GM23338 (cell line): ENCODE measurements around the gene HSPH1. TPM values are rescaled to one million over a fixed set of nuclear protein-coding genes. Genes with fewer than 3 reads are reported as not detected.

ENCODE experiments used
- ATAC-seq: fragments of 200-7000 bp; cut with Tn5 transposase; 3 replicates; pipeline ENCODE4 v1.9.1; 2020
- DNase-seq: peaks from one replicate; pipeline ENCODE4 v3.0.0-alpha.2; 2015; ENCODE audit warnings: low spot score
- H2AFZ ChIP-seq: fragments of 200-600 bp; sonication (generic); 2 replicates; pipeline ENCODE4 v1.8.0; 2016; ENCODE audit warnings: antibody characterized with exemption, mild to moderate bottlenecking, moderate library complexity
- H3F3A ChIP-seq: fragments of 200-600 bp; sonication (generic); replicated peaks from 2 replicates; pipeline ENCODE4 v1.8.0; 2017; ENCODE audit warnings: antibody characterized with exemption, mixed run types, low read depth
- H3K27ac ChIP-seq: fragments of 200-600 bp; sonication (generic); 2 replicates; pipeline ENCODE4 v1.6.1; 2016; ENCODE audit warnings: low read depth
- H3K27me3 ChIP-seq: fragments of 200-600 bp; sonication (generic); 2 replicates; pipeline ENCODE4 v1.8.0; 2016; ENCODE audit warnings: mild to moderate bottlenecking, mixed run types, moderate library complexity; ENCODE audit not compliant: insufficient read depth
- H3K36me3 ChIP-seq: fragments of 200-600 bp; sonication (generic); 2 replicates; pipeline ENCODE4 v1.8.0; 2016; ENCODE audit warnings: mild to moderate bottlenecking; ENCODE audit not compliant: insufficient read depth
- H3K4me1 ChIP-seq: fragments of 200-600 bp; sonication (generic); 2 replicates; pipeline ENCODE4 v1.8.0; 2016; ENCODE audit warnings: mild to moderate bottlenecking, moderate library complexity; ENCODE audit not compliant: insufficient read depth
- H3K4me2 ChIP-seq: fragments of 200-600 bp; sonication (generic); 2 replicates; pipeline ENCODE4 v1.7.1; 2017; ENCODE audit warnings: mixed run types
- H3K4me3 ChIP-seq: fragments of 200-600 bp; sonication (generic); 2 replicates; pipeline ENCODE4 v1.6.1; 2016; ENCODE audit warnings: mixed run types
- H3K79me2 ChIP-seq: fragments of 200-600 bp; sonication (generic); replicated peaks from 2 replicates; pipeline ENCODE4 v1.8.0; 2017; ENCODE audit warnings: mild to moderate bottlenecking; ENCODE audit not compliant: insufficient read depth
- H3K9me2 ChIP-seq: fragments of 200-600 bp; sonication (generic); 2 replicates; pipeline ENCODE4 v1.8.0; 2017; ENCODE audit not compliant: insufficient read depth
- H4K20me1 ChIP-seq: fragments of 200-600 bp; sonication (generic); replicated peaks from 2 replicates; pipeline ENCODE4 v1.8.0; 2017; ENCODE audit warnings: mild to moderate bottlenecking; ENCODE audit not compliant: insufficient read depth
- H3K27ac Mint-ChIP-seq: 2 replicates; pipeline ENCODE4 v1.8.0; 2020; ENCODE audit warnings: inconsistent platforms, mild to moderate bottlenecking, moderate library complexity, mixed read lengths
- H3K27me3 Mint-ChIP-seq: 3 replicates; pipeline ENCODE4 v1.8.0; 2022; ENCODE audit warnings: low read depth, mild to moderate bottlenecking, moderate library complexity, mixed read lengths, inconsistent platforms; ENCODE audit not compliant: insufficient read depth, poor library complexity
- H3K36me3 Mint-ChIP-seq: 3 replicates; pipeline ENCODE4 v1.8.0; 2021; ENCODE audit warnings: low read depth, mild to moderate bottlenecking, inconsistent platforms, moderate library complexity, mixed read lengths
- H3K4me1 Mint-ChIP-seq: 3 replicates; pipeline ENCODE4 v1.8.0; 2020; ENCODE audit warnings: mild to moderate bottlenecking, inconsistent platforms, mixed read lengths
- H3K4me3 Mint-ChIP-seq: 3 replicates; pipeline ENCODE4 v1.8.0; 2021; ENCODE audit warnings: moderate library complexity, mild to moderate bottlenecking, inconsistent platforms, mixed read lengths
- H3K9me3 Mint-ChIP-seq: 3 replicates; pipeline ENCODE4 v1.8.0; 2020; ENCODE audit warnings: moderate library complexity, mild to moderate bottlenecking, inconsistent platforms, mixed read lengths
- CREB1 ChIP-seq: fragments of 250-450 bp; sonication (Bioruptor Pico); IDR thresholded peaks from 2 replicates; pipeline ENCODE4 v1.5.0; 2020; ENCODE audit warnings: low read depth, mild to moderate bottlenecking, moderate library complexity
- CTCF ChIP-seq, 2 experiments: fragments of 200-600 bp in 1 of 2; sonication (generic) in 1 of 2; conservative IDR thresholded peaks; 2 replicates each; pipeline versions ENCODE4 v1.5.1 to v1.6.1; 2016 to 2017; ENCODE audit warnings: antibody characterized with exemption in 2 of 2, low read depth in 2 of 2, mild to moderate bottlenecking in 2 of 2, moderate library complexity in 1 of 2
- ETS1 ChIP-seq: IDR thresholded peaks from 2 replicates; pipeline ENCODE4 v1.6.1; 2016; ENCODE audit warnings: antibody characterized with exemption
- EZH2 ChIP-seq: fragments of 200-600 bp; sonication (generic); IDR thresholded peaks from one replicate; pipeline ENCODE4 v1.8.0; 2017; ENCODE audit warnings: antibody characterized with exemption, mild to moderate bottlenecking, low read depth; ENCODE audit not compliant: unreplicated experiment
- EZH2phosphoT487 ChIP-seq: fragments of 200-600 bp; sonication (generic); IDR thresholded peaks from one replicate; pipeline ENCODE4 v1.8.1; 2018; ENCODE audit warnings: antibody characterized with exemption; ENCODE audit not compliant: unreplicated experiment
- JUNB ChIP-seq: IDR thresholded peaks from one replicate; pipeline ENCODE4 v1.6.1; 2016; ENCODE audit warnings: antibody characterized with exemption; ENCODE audit not compliant: unreplicated experiment
- NANOG ChIP-seq: IDR thresholded peaks from 2 replicates; pipeline ENCODE4 v1.6.1; 2016; ENCODE audit warnings: antibody characterized with exemption, borderline replicate concordance
- POLR2AphosphoS5 ChIP-seq: IDR thresholded peaks from 2 replicates; pipeline ENCODE4 v1.6.1; 2016; ENCODE audit warnings: antibody characterized with exemption, low read depth
- REST ChIP-seq: IDR thresholded peaks from one replicate; pipeline ENCODE4 v1.6.1; 2018; ENCODE audit warnings: antibody characterized with exemption; ENCODE audit not compliant: unreplicated experiment
- STAT1 ChIP-seq: IDR thresholded peaks from one replicate; pipeline ENCODE4 v1.6.1; 2016; ENCODE audit warnings: antibody characterized with exemption; ENCODE audit not compliant: unreplicated experiment
- ZNF114 ChIP-seq: fragments of 250-450 bp; sonication (Bioruptor Pico); IDR thresholded peaks from 2 replicates; pipeline ENCODE4 v1.5.0; 2020; ENCODE audit warnings: mild to moderate bottlenecking, moderate library complexity
- ZNF331 ChIP-seq: fragments of 250-450 bp; sonication (Bioruptor Pico); IDR thresholded peaks from 2 replicates; pipeline ENCODE4 v1.5.0; 2020; ENCODE audit warnings: low read depth, mild to moderate bottlenecking, moderate library complexity
- polyA plus RNA-seq: library from polyadenylated mRNA; unstranded; fragments of >200 nt; fragmentation: Nextera tagmentation; extraction: Ambion mirVana; gene quantifications from 2 replicates; pipeline ENCODE4 v1.2.1, GENCODE V29; 2016
- total RNA-seq: library from RNA; depleted of rRNA; stranded (reverse); fragments of >200 nt; shearing (Covaris generic); gene quantifications from 2 replicates; pipeline ENCODE4 v1.2.3, GENCODE V29; 2014

Gene HSPH1
- total and polyA plus RNA-seq, 2 experiments from 2014 or later, result 112 to 147 TPM

- H3K9me3 Mint-ChIP-seq, result no peaks in the 10 kb centered on the region
- H3K27me3 ChIP-seq, result no peaks in the 10 kb centered on the region
- no peak overlapping the region for H2AFZ ChIP-seq
- peaks cover 14% of the 10 kb centered on the region for H3K4me1 Mint-ChIP-seq
- no peak overlapping the region for H3K27ac ChIP-seq
- H3K4me1 ChIP-seq, result no peaks in the 10 kb centered on the region
- peaks cover 3% of the 10 kb centered on the region for H3K27me3 Mint-ChIP-seq
- no peaks in the 10 kb centered on the region for H4K20me1 ChIP-seq
- no peak for TF ChIP-seq NANOG
- TF ChIP-seq EZH2, result no peak
- H3K4me3 Mint-ChIP-seq, result no peak overlapping the region
- ATAC-seq (no peak), DNase-seq (no peak)
- no peaks in the 10 kb centered on the region for H3K79me2 ChIP-seq
- H3K27ac Mint-ChIP-seq, result no peak overlapping the region
- H3K9me2 ChIP-seq, result 0 out of 2 replicates have a peak, but pooled peaks cover 4% of the 10 kb centered on the region
- no peak overlapping the region for H3K4me3 ChIP-seq
- no peaks in the 10 kb centered on the region for H3K36me3 ChIP-seq
- H3K36me3 Mint-ChIP-seq, result no peaks in the 10 kb centered on the region
- H3F3A ChIP-seq, result no peaks in the 10 kb centered on the region
- no peak overlapping the region for H3K4me2 ChIP-seq
These were observed 40.1 kb downstream of the HSPH1 start for GRCh38 chr13:31121379-31122140.

GRCh38 chr13:31119966-31120700 is 41.6 kb downstream of the HSPH1 start:
- ATAC-seq, result no peak
- Histone ChIP-seq H4K20me1 (no peaks in the 10 kb centered on the region), H3K9me2 (0 out of 2 replicates have a peak, but pooled peaks cover 4% of the 10 kb centered on the region), H3K27ac (no peak overlapping the region), H3K79me2 (no peaks in the 10 kb centered on the region), H3F3A (no peaks in the 10 kb centered on the region), H3K4me1 (no peaks in the 10 kb centered on the region), H2AFZ (peak overlapping the region; percentile 66; the same call in 1 of the 2 replicates), H3K27me3 (no peaks in the 10 kb centered on the region), H3K4me2 (peak overlapping the region; percentile 32; the same call in 1 of the 2 replicates), H3K4me3 (no peak overlapping the region), H3K36me3 (no peaks in the 10 kb centered on the region)
- H3K9me3 Mint-ChIP-seq, result no peaks in the 10 kb centered on the region
- no peak overlapping the region for H3K27ac Mint-ChIP-seq
- H3K27me3 Mint-ChIP-seq, result peaks cover 3% of the 10 kb centered on the region
- peak; percentile 15 for DNase-seq
- H3K4me1 Mint-ChIP-seq, result peaks cover 21% of the 10 kb centered on the region
- H3K4me3 Mint-ChIP-seq, result no peak overlapping the region
- no peaks in the 10 kb centered on the region for H3K36me3 Mint-ChIP-seq
- TF ChIP-seq ZNF331 (CRISPR knock-in tag) (no peak), JUNB (no peak), EZH2phosphoT487 (no peak), STAT1 (no peak), CREB1 (CRISPR knock-in tag) (no peak), CTCF (conservative IDR thresholded peaks at IDR 0.05; ENCODE audit: low read depth in 2 of 2) (no peak), EZH2 (no peak), NANOG (no peak), REST (no peak), ZNF114 (CRISPR knock-in tag) (no peak), POLR2AphosphoS5 (no peak), ETS1 (no peak)
